Activated CD4-positive, alpha-beta T cell treated with anti-CD3 and anti-CD28 coated beads, Interleukin-2, Interleukin-4, amounts not matched to agents 100 ng/mL and 50 ng/mL, durations not matched to agents 16 hours and 8 hours (primary cell): ENCODE results near the gene IRAK4.

Experiments used
- DNase-seq: peaks from one replicate; pipeline ENCODE4 v3.0.0-alpha.2; 2020; ENCODE audit warnings: low spot score

Gene IRAK4

DNA sequence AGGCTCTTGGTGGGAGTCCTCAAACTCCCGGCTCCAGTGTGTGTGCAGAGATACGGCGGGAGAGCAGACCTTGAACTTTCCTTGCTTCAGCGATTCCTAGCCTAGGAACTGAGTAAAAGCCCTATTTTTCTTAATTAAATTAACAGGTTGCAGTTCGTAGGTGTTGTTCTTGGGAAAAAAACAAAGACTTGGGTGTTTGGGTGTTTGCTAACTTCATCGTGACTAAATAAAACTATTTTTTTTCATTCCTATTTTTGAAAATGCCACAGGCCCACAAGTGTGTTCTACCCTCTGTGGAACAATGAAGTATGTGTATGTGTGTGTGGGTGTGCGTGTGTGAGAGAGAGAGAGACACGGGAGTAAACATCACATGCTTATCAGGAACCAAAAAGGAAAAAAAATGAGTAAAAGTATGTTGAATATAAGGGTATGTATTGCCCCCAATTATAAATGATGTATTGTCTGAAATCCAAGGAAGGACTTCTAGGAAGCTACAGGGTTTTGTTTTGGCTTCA is 77.8 kb downstream of the IRAK4 start:
- DNase-seq: no peak
